ENCODE results near the gene C6orf15. TPM values are rescaled to one million over a fixed set of nuclear protein-coding genes. Genes with fewer than 3 reads are reported as not detected.

Gene C6orf15
- total RNA-seq, 1 experiment from 2014 or later = not detected

- Histone ChIP-seq H4K20me1 (ENCODE audit: insufficient read depth) (no peaks in the 10 kb centered on the region), H3K79me2 (ENCODE audit: insufficient read depth, low read length) (peaks cover 4% of the 10 kb centered on the region), H3K27ac (ENCODE audit: low read depth, low read length) (no peak overlapping the region), H3K27me3 (ENCODE audit: insufficient read depth, low read length) (no peaks in the 10 kb centered on the region), H3K4me1 (ENCODE audit: control insufficient read depth in 1 of 2, insufficient read depth in 2 of 2, low read length in 2 of 2) (peaks cover 5 to 9% of the 10 kb centered on the region in 2 experiments), H3K36me3 (ENCODE audit: control insufficient read depth in 1 of 2, insufficient read depth in 2 of 2, low read length in 2 of 2) (peaks cover 0 to 8% of the 10 kb centered on the region in 2 experiments; a peak in 2 of 4 replicates), H3K4me3 (replicated peaks in 1 of 2; ENCODE audit: low read depth in 1 of 2, low read length in 2 of 2) (no peak overlapping the region), H3K4me2 (ENCODE audit: low read length) (no peak overlapping the region), H3K9me3 (ENCODE audit: control insufficient read depth in 1 of 2, insufficient read depth in 1 of 2, low read depth in 1 of 2, low read length in 2 of 2) (no peaks in the 10 kb centered on the region), H2AFZ (ENCODE audit: low read depth, low read length, poor library complexity, severe bottlenecking) (no peak overlapping the region), H3K9ac (ENCODE audit: low read length) (no peak overlapping the region), H3K9me2 (ENCODE audit: insufficient read depth) (no peaks in the 10 kb centered on the region)
- CTCF ChIA-PET = interaction anchor here (1.4 kb wide), 1 partner anchor 24 kb away, joined by 3 read pairs; no protein-coding TSS in a partner anchor
- POLR2A ChIA-PET = no interaction called here
- intact Hi-C loops (cut with micrococcal nuclease) = no loop called here
- TF ChIP-seq CEBPB (IDR thresholded peaks at IDR 0.05; ENCODE audit: low read depth) (no peak), ZFX (IDR thresholded peaks at IDR 0.05) (no peak), CBX3 (IDR thresholded peaks at IDR 0.05; ENCODE audit: low read depth) (no peak), JUND (IDR thresholded peaks at IDR 0.05) (no peak), EZH2 (IDR thresholded peaks at IDR 0.05) (no peak), ELF1 (IDR thresholded peaks at IDR 0.05; ENCODE audit: borderline replicate concordance, low read depth) (no peak), POLR2AphosphoS5 (IDR thresholded peaks at IDR 0.05; ENCODE audit: low read depth, low read length) (no peak), TCF7L2 (IDR thresholded peaks at IDR 0.05; ENCODE audit: borderline replicate concordance, extremely low read depth, insufficient read depth, insufficient read length) (no peak), SRF (IDR thresholded peaks at IDR 0.05; ENCODE audit: low read depth) (no peak), SP1 (IDR thresholded peaks at IDR 0.05; ENCODE audit: low read depth) (no peak), RAD21 (IDR thresholded peaks at IDR 0.05; ENCODE audit: low read depth) (no peak), CTCF (IDR thresholded peaks at IDR 0.05 in 2 of 3, conservative IDR thresholded peaks at IDR 0.05 in 1 of 3; ENCODE audit: borderline replicate concordance in 1 of 3, insufficient read depth in 1 of 3, low read depth in 2 of 3, low read length in 2 of 3) (no peak), EGR1 (IDR thresholded peaks at IDR 0.05; ENCODE audit: low read depth) (no peak), FOSL1 (IDR thresholded peaks at IDR 0.05; ENCODE audit: low read depth) (no peak), POLR2A (IDR thresholded peaks at IDR 0.05; ENCODE audit: borderline replicate concordance, extremely low read depth, insufficient read depth, insufficient read length) (no peak)
- TF ChIP-seq, protein P1, sequence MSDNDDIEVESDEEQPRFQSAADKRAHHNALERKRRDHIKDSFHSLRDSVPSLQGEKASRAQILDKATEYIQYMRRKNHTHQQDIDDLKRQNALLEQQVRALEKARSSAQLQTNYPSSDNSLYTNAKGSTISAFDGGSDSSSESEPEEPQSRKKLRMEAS (IDR thresholded peaks at IDR 0.05) = no peak
- TF ChIP-seq, protein P2, sequence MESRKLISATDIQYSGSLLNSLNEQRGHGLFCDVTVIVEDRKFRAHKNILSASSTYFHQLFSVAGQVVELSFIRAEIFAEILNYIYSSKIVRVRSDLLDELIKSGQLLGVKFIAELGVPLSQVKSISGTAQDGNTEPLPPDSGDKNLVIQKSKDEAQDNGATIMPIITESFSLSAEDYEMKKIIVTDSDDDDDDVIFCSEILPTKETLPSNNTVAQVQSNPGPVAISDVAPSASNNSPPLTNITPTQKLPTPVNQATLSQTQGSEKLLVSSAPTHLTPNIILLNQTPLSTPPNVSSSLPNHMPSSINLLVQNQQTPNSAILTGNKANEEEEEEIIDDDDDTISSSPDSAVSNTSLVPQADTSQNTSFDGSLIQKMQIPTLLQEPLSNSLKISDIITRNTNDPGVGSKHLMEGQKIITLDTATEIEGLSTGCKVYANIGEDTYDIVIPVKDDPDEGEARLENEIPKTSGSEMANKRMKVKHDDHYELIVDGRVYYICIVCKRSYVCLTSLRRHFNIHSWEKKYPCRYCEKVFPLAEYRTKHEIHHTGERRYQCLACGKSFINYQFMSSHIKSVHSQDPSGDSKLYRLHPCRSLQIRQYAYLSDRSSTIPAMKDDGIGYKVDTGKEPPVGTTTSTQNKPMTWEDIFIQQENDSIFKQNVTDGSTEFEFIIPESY (IDR thresholded peaks at IDR 0.05; ENCODE audit: extremely low read depth, insufficient replicate concordance, low read length) = no peak
- no peak for DNase-seq (ENCODE audit: low read depth, low spot score)
- RAD21 ChIA-PET (ENCODE audit: low non-redundant PET in 1 of 2, low total read pairs in 2 of 2, uncharacterized antibody in 2 of 2, unreplicated experiment in 2 of 2) = interaction anchor here in 1 of 2 experiments (0.6 kb wide), 1 partner anchor 20 kb away, joined by 6 read pairs; no protein-coding TSS in a partner anchor
- no peak for ATAC-seq
- BruUV-seq (replicated peaks) = no TSS peak
Measured at GRCh38 chr6:31152781-31153180, 40.4 kb upstream of the C6orf15 start.
